ENCODE data around the gene NKX3-2.

The NKX3-2 gene

DNA sequence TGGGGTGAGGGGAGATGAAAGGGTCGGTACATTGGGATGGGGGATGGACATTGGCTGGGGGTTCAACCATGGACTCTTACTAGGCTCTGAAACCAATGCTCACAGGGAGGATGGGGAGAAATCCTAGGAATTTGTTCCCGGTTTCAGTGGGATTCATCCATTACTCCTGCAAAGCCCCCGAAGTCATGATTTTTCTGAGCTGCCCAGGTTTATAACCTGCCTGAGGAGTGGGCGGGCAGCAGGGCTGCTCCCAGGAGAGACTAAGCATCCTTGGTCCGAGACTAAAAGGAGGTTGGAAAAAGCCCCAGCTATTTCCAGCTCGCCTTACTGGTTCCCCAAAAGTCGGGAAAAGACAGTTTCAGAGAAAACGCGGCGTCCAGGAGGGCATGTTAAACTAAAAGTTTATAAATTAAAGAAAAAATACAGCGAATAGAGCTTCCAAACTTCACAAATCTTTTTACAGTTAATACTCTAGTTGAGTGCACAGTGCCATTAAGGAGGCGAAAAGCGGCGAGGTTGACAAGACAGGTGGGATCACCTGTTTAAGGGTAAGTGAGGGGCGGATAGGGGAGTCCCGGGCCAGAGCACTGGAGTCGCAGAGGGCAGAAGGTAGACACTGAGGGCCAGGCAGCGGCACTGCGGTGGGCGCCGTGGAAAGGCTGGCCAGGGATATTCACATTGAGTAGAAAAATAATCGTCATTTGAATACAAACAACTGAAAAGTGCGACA lies 3.7 kb downstream of the NKX3-2 start:
- TF ChIP-seq, protein P1, sequence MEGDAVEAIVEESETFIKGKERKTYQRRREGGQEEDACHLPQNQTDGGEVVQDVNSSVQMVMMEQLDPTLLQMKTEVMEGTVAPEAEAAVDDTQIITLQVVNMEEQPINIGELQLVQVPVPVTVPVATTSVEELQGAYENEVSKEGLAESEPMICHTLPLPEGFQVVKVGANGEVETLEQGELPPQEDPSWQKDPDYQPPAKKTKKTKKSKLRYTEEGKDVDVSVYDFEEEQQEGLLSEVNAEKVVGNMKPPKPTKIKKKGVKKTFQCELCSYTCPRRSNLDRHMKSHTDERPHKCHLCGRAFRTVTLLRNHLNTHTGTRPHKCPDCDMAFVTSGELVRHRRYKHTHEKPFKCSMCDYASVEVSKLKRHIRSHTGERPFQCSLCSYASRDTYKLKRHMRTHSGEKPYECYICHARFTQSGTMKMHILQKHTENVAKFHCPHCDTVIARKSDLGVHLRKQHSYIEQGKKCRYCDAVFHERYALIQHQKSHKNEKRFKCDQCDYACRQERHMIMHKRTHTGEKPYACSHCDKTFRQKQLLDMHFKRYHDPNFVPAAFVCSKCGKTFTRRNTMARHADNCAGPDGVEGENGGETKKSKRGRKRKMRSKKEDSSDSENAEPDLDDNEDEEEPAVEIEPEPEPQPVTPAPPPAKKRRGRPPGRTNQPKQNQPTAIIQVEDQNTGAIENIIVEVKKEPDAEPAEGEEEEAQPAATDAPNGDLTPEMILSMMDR (IDR thresholded peaks at IDR 0.05; ENCODE audit: borderline replicate concordance, insufficient read depth, low read depth, low read length): no peak

DNA sequence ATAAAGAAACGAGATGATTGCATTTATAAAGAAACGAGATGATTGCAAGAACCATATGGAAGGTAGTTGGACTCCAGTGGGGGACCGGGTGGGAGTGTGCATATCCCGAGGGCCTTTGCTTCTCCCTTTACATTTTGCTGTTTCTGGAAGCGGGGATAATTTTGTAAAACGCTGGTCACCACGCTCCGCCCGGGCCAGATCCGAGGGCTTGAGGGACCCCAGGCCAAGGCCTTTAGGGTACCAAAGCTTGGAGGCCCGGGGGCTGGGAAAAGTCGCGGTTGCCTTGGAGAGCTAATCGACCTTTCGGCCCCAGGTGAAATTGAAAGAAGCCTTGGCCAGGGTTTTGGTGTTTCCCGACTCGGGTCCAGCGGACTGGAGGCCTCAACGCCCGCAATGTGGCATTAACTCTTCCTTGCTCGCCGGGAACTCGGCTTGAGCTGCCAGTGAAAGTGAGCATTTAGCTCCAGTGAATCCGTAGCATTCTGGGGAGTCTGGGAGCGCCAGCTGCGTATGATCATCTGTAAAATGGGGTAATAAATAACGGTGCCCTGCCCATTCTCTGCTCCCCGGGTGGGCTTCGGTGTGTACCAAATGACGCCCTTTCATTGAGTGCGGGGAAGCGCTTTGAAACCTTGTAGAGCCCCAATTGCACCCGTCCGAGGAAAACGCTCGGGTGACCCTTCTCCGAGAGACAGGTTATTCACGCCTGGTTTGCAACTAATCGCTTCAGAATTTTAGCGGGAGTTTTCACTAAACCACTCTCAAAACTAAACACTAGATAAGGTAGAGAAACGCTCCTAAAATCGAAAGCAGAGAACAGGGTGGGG lies 4.5 kb downstream of the NKX3-2 start:
- H3K4me3 ChIP-seq (ENCODE audit: low read depth, low read length): no peak overlapping the region
- TF ChIP-seq, protein P1 (IDR thresholded peaks at IDR 0.05; ENCODE audit: borderline replicate concordance, insufficient read depth, low read depth, low read length): no peak

More for the DNA sequence above, 3.7 kb downstream of the NKX3-2 start:
- no peak overlapping the region for H3K4me3 ChIP-seq (ENCODE audit: low read depth, low read length)

DNA sequence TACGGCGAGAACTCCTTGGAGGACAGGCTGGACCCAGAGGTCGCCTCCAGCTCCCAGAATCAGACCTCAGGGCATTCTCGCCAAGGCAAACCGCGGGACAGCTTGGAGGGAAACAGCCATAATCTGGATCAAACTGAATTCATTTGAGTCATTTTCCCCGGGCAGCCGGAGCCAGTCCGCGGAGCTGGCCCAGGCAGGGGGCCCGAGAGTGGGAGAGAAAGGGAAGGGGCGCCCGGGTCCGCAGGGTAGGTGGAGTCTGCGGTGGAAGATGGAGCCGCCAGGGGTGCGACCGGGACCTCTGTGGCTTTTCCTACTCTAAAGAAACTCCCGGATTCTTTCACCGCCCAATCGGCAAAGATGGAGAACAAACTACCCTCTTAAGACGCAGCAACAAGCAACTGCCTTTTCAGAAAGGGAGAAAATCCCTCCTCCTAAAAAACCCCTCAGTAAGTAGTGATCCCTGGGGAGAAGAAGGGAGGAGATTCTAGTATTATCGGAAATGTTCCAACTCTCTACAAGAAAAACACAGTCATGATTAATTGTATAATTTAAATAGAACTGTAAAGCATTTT lies 5.2 kb downstream of the NKX3-2 start:
- no peak overlapping the region for H3K4me3 ChIP-seq (ENCODE audit: low read depth, low read length)
- TF ChIP-seq, protein P1 (IDR thresholded peaks at IDR 0.05; ENCODE audit: borderline replicate concordance, insufficient read depth, low read depth, low read length): no peak

DNA sequence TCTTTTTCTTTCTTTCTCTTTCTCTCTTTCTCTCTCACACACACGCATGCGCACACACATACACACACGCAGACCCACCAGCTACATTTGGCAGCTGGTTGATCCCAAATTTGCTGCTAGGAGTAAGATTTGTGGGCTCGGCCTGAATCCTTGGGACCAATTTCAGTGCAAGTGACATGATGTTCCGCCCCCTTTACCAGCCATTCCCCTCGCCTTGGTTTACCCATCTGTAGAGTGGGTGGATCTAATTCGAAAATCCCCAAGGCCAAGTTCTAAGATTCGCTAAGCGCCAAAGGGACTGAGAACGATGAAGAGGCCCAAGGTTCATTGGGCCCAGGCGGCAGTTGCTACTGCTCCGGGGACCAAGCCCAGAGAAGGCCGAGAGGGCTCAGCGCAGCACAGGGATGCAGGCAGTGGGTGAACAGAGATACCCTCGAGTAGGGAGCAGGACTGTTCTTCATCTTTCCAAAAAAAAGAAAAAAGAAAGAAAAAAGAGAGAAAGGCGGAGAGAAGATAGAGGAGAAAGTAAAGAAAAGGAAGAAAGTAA lies 5.8 kb downstream of the NKX3-2 start:
- no peak overlapping the region for H3K4me3 ChIP-seq (ENCODE audit: low read depth, low read length)
- TF ChIP-seq, protein P1 (IDR thresholded peaks at IDR 0.05; ENCODE audit: borderline replicate concordance, insufficient read depth, low read depth, low read length): no peak

DNA sequence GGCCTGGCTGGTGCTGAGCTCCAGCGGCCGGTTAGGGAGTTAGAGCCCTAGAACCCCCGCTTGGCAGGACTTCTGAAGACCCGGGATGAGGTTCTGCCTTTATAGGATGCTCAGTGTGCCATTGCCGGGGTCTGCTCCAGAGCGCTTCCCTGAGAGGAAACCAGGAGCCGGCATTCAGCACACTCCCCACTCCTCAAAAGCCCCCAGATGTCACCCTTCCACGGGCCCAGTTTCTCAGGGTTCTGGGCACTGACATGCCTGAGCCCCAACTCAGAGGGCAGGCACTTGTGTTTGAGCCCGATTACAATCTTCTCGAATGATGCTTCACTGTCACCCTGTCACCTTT lies 6.5 kb downstream of the NKX3-2 start:
- TF ChIP-seq, protein P1 (IDR thresholded peaks at IDR 0.05; ENCODE audit: borderline replicate concordance, insufficient read depth, low read depth, low read length): no peak
- H3K4me3 ChIP-seq (ENCODE audit: low read depth, low read length): no peak overlapping the region

DNA sequence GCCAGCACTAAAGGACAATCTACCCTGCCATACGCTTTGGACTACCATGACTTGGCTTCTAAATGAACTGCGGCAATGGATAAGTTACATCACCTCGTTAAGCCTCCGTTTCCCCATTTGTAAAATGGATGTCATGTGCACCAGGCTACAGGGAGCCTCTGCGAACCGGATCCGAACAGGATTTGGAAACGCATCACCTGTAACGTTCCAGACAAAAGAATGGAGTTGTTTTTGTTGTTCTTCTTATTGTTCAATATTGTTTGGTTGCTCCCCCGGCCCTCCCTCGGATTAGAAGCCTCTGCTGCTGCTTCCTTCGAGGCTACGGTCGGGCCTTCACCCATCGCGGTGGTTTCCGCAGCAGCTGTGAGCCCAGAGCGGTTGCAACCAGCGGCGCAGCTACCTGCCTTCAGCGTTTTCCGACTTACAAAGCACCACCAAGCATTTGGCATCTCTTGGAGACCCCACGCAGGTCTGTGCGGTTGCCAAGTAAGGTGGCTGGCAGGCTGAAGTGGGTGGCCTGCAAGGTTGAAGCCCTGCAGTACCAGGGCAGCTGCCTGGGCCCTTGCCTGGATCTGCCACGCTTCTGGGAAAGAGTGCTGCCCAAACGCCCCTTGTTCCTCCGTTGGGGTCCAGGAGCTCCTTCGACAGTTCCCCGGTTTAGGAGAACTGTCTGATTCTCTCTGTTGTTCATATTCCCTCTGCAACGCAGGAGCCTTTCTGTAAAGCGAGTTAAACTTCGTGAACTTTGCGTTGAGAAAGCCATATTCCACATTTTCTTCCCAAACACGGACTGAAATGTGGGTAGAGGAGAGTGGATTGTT lies 7.1 kb downstream of the NKX3-2 start:
- no peak overlapping the region for H3K4me3 ChIP-seq (ENCODE audit: low read depth, low read length)
- TF ChIP-seq, protein P1 (IDR thresholded peaks at IDR 0.05; ENCODE audit: borderline replicate concordance, insufficient read depth, low read depth, low read length): no peak

Measured in GM12875 (cell line).